IMR-90 (cell line): Measurements from ENCODE around the gene CNNM1. TPM values are rescaled to one million over a fixed set of nuclear protein-coding genes. Genes with fewer than 3 reads are reported as not detected.

Source experiments
- ATAC-seq: fragments of 200-7000 bp; cut with Tn5 transposase; 2 replicates; pipeline ENCODE4 v1.9.1; 2020; ENCODE audit warnings: low read depth, mild to moderate bottlenecking, moderate library complexity
- BruUV-seq: library from RNA; stranded (reverse); fragments of 400-500 nt; replicated peaks from 2 replicates; lab custom pipeline; 2021; lab: Mats Ljungman, UMichigan
- CTCF ChIA-PET: fragments of 300-600 bp; formaldehyde crosslinking; extraction: SDS; loops from one replicate; lab custom pipeline; 2021; ENCODE audit warnings: antibody characterized with exemption; lab: Yijun Ruan, JAX
- POLR2A ChIA-PET: fragments of 300-600 bp; sonication (Branson Sonifier 250); formaldehyde crosslinking; loops from one replicate; lab custom pipeline; 2022; ENCODE audit warnings: antibody characterized with exemption; ENCODE audit not compliant: unreplicated experiment; lab: Charles Lee
- DNase-seq: peaks from one replicate; pipeline ENCODE4 v3.0.0; 2013
- H2AFZ ChIP-seq: replicated peaks from 2 replicates; pipeline ENCODE3; 2013; ENCODE audit warnings: low read length, mild to moderate bottlenecking; ENCODE audit not compliant: poor library complexity
- H2AK5ac ChIP-seq: 2 replicates; pipeline ENCODE4 v1.6.1; 2013; ENCODE audit warnings: low read depth, low read length, inconsistent platforms
- H2AK9ac ChIP-seq: replicated peaks from 2 replicates; pipeline ENCODE3; 2013; ENCODE audit warnings: mild to moderate bottlenecking, low read depth, low read length, moderate library complexity; ENCODE audit not compliant: poor library complexity
- H2BK120ac ChIP-seq: 2 replicates; pipeline ENCODE4 v1.6.1; 2013; ENCODE audit warnings: low read depth, low read length, inconsistent platforms
- H2BK15ac ChIP-seq: 3 replicates; pipeline ENCODE4 v1.6.1; 2013; ENCODE audit warnings: low read depth, low read length, inconsistent platforms
- H2BK20ac ChIP-seq: 2 replicates; pipeline ENCODE4 v1.6.1; 2013; ENCODE audit warnings: low read depth, mild to moderate bottlenecking, inconsistent platforms, low read length, moderate library complexity
- H2BK5ac ChIP-seq: 2 replicates; pipeline ENCODE4 v1.6.1; 2013; ENCODE audit warnings: mild to moderate bottlenecking, low read depth, low read length, inconsistent platforms; ENCODE audit not compliant: poor library complexity, severe bottlenecking
- H3K14ac ChIP-seq: replicated peaks from 2 replicates; pipeline ENCODE4 v1.6.1; 2013; ENCODE audit warnings: low read depth, low read length, inconsistent platforms
- H3K18ac ChIP-seq: 2 replicates; pipeline ENCODE4 v1.6.1; 2013; ENCODE audit warnings: low read depth, low read length, control low read depth
- H3K23ac ChIP-seq: 2 replicates; pipeline ENCODE4 v1.6.1; 2013; ENCODE audit warnings: low read depth, low read length, inconsistent platforms
- H3K27ac ChIP-seq: 2 replicates; pipeline ENCODE4 v1.5.1; 2013; ENCODE audit warnings: mild to moderate bottlenecking, control low read depth, low read length; ENCODE audit not compliant: insufficient read depth
- H3K27me3 ChIP-seq: 2 replicates; pipeline ENCODE4 v1.6.1; 2013; ENCODE audit warnings: low read length; ENCODE audit not compliant: control insufficient read depth, insufficient read depth
- H3K36me3 ChIP-seq: 2 replicates; pipeline ENCODE4 v1.6.1; 2013; ENCODE audit warnings: low read length, mixed read lengths; ENCODE audit not compliant: control insufficient read depth, insufficient read depth
- H3K4ac ChIP-seq: 2 replicates; pipeline ENCODE4 v1.6.1; 2013; ENCODE audit warnings: low read depth, low read length, inconsistent platforms
- H3K4me1 ChIP-seq: 2 replicates; pipeline ENCODE4 v1.6.1; 2013; ENCODE audit warnings: low read length, mixed read lengths; ENCODE audit not compliant: control insufficient read depth, insufficient read depth
- H3K4me2 ChIP-seq: 2 replicates; pipeline ENCODE4 v1.6.1; 2013; ENCODE audit warnings: low read depth, mild to moderate bottlenecking, control low read depth, low read length, moderate library complexity
- H3K4me3 ChIP-seq: 2 replicates; pipeline ENCODE4 v1.5.1; 2013; ENCODE audit warnings: low read depth, mild to moderate bottlenecking, control low read depth, low read length, moderate library complexity; ENCODE audit not compliant: insufficient read depth
- H3K56ac ChIP-seq: 2 replicates; pipeline ENCODE4 v1.6.1; 2013; ENCODE audit warnings: low read length, inconsistent platforms; ENCODE audit not compliant: insufficient read depth; ENCODE audit errors: extremely low read depth
- H3K79me1 ChIP-seq, 2 experiments: 2 replicates each; pipeline ENCODE4 v1.6.1; 2013; ENCODE audit warnings: low read length in 2 of 2, inconsistent platforms in 1 of 2, low read depth in 1 of 2
- H3K9ac ChIP-seq: 2 replicates; pipeline ENCODE4 v1.6.1; 2013; ENCODE audit warnings: low read depth, low read length, control low read depth
- H3K9me1 ChIP-seq: 2 replicates; pipeline ENCODE4 v1.6.1; 2013; ENCODE audit warnings: low read length, inconsistent platforms; ENCODE audit not compliant: insufficient read depth
- H3K9me3 ChIP-seq: 2 replicates; pipeline ENCODE4 v1.6.1; 2013; ENCODE audit warnings: low read length; ENCODE audit not compliant: control insufficient read depth, insufficient read depth
- H4K20me1 ChIP-seq: 2 replicates; pipeline ENCODE4 v1.6.1; 2013; ENCODE audit warnings: low read length, inconsistent platforms; ENCODE audit not compliant: insufficient read depth
- H4K5ac ChIP-seq: 2 replicates; pipeline ENCODE4 v1.6.1; 2013; ENCODE audit warnings: mild to moderate bottlenecking, low read depth, low read length, control low read depth
- H4K8ac ChIP-seq, 2 experiments: 2 replicates each; pipeline ENCODE4 v1.6.1; 2013; ENCODE audit warnings: low read depth in 2 of 2, low read length in 2 of 2, control low read depth in 1 of 2, inconsistent platforms in 1 of 2
- H4K91ac ChIP-seq: 2 replicates; pipeline ENCODE4 v1.6.1; 2013; ENCODE audit warnings: low read depth, low read length, inconsistent platforms; ENCODE audit not compliant: insufficient read depth
- BHLHE40 ChIP-seq: fragments of 150-350 bp; IDR thresholded peaks from 2 replicates; pipeline ENCODE4 v1.6.1; 2016; ENCODE audit warnings: mild to moderate bottlenecking, low read depth, low read length
- FOS ChIP-seq: fragments of 150-350 bp; IDR thresholded peaks from 2 replicates; pipeline ENCODE4 v1.6.1; 2016; ENCODE audit warnings: low read depth, low read length
- MAFK ChIP-seq: IDR thresholded peaks from 2 replicates; pipeline ENCODE4 v1.6.1; 2012; ENCODE audit warnings: low read depth, low read length, improper control_type of control experiment
- MAZ ChIP-seq: IDR thresholded peaks from 2 replicates; pipeline ENCODE4 v1.6.1; 2012; ENCODE audit warnings: low read depth, mild to moderate bottlenecking, low read length, improper control_type of control experiment, moderate library complexity, borderline replicate concordance
- MXI1 ChIP-seq: IDR thresholded peaks from 2 replicates; pipeline ENCODE4 v1.6.1; 2012; ENCODE audit warnings: low read depth, mild to moderate bottlenecking, low read length, moderate library complexity, borderline replicate concordance
- POLR2A ChIP-seq: IDR thresholded peaks from 2 replicates; pipeline ENCODE4 v1.6.1; 2012; ENCODE audit warnings: mild to moderate bottlenecking, low read depth, low read length
- RFX5 ChIP-seq: IDR thresholded peaks from 2 replicates; pipeline ENCODE4 v1.8.0; 2012; ENCODE audit warnings: low read depth, mild to moderate bottlenecking, low read length, moderate library complexity
- USF2 ChIP-seq: fragments of 150-350 bp; IDR thresholded peaks from 2 replicates; pipeline ENCODE4 v1.6.1; 2017; ENCODE audit warnings: mild to moderate bottlenecking, antibody characterized with exemption, low read length, low read depth
- WGBS, 2 experiments: methylation state at CpG; one replicate each; pipeline versions ENCODE4 v1.1.5 to v1.1.7; 2013; ENCODE audit warnings: missing lambda C conversion rate in 2 of 2; ENCODE audit not compliant: insufficient read length in 1 of 2; ENCODE audit errors: extremely low coverage in 2 of 2; 5-methylcytosine and 5-hydroxymethylcytosine counted together
- dilution Hi-C: fragments of 300-500 bp; cut with HindIII; formaldehyde crosslinking; loops from one replicate; pipeline ENCODE4 v1.14.3; 2018; ENCODE audit warnings: low sequenced_read_pairs; ENCODE audit not compliant: unreplicated experiment
- in situ Hi-C: fragments of 300-500 bp; cut with MboI; formaldehyde crosslinking; loops from 3 replicates; pipeline ENCODE4 v1.14.3; 2019; ENCODE audit warnings: low sequenced_read_pairs, inconsistent platforms, mixed read lengths
- intact Hi-C: fragments of 100-400 bp; cut with micrococcal nuclease; formaldehyde crosslinking; loops from 2 replicates; pipeline ENCODE4 v1.10.0; 2022
- polyA plus RNA-seq, 3 experiments: library from polyadenylated mRNA; depleted of rRNA; stranded (reverse); fragments of >200 nt; gene quantifications; 2 replicates each; pipeline ENCODE4 v1.2.3, GENCODE V29; 2012; ENCODE audit warnings: low replicate concordance in 1 of 3
- total RNA-seq: library from RNA; depleted of rRNA; stranded (reverse); fragments of >200 nt; gene quantifications from 2 replicates; pipeline ENCODE4 v1.2.3, GENCODE V29; 2012
- TF ChIP-seq, protein P1 (sequence below): conservative IDR thresholded peaks from 2 replicates; pipeline ENCODE4 v1.5.1; 2012; ENCODE audit warnings: mild to moderate bottlenecking, low read depth, low read length, improper control_type of control experiment

The CNNM1 gene
- total and polyA plus RNA-seq, 2 of the 4 experiments (the other 2 are of a cell fraction): 0.18 to 0.39 TPM

DNA sequence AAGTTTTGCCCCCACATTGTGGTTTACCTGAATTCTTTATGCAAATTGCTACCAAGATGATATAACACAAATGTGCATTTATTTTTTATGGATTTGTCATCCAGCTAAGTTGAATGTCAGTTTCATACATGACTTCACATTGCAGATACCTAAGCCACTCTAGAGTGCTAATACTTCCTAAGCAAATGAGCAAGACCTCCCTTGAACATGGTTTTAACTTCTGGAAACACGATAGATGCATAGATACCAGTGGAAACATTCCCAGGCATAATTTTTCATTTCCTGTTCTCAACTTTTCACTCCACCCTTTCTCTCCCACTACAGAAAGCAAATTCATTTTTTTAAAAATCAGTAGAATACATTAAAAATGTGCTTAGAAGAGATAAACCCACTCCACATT lies 81.0 kb downstream of the CNNM1 start:
- no CpG with 5 or more reads among the region's 1 CpG for WGBS, 2 experiments
- ChIA-PET CTCF (interaction anchor here (0.5 kb wide), 1 partner anchor 107 kb away, joined by 3 read pairs; no protein-coding TSS in a partner anchor), POLR2A (no interaction called here)
- Histone ChIP-seq H2BK5ac (no peak overlapping the region), H3K18ac (no peak overlapping the region), H3K4me2 (no peak overlapping the region), H2BK120ac (no peak overlapping the region), H2AK9ac (no peak overlapping the region), H3K23ac (no peak overlapping the region), H3K27me3 (no peaks in the 10 kb centered on the region), H3K56ac (no peak overlapping the region), H2BK15ac (no peak overlapping the region), H2AFZ (no peak overlapping the region), H4K20me1 (no peaks in the 10 kb centered on the region), H3K4me3 (no peak overlapping the region), H2AK5ac (no peak overlapping the region), H3K9me3 (no peaks in the 10 kb centered on the region), H4K91ac (no peak overlapping the region), H4K8ac (no peak overlapping the region), H3K27ac (no peak overlapping the region), H3K9me1 (no peaks in the 10 kb centered on the region; the same call in 1 of the 2 replicates), H3K14ac (no peak overlapping the region), H3K9ac (no peak overlapping the region), H3K36me3 (peaks cover 12% of the 10 kb centered on the region), H2BK20ac (no peak overlapping the region), H3K4me1 (no peaks in the 10 kb centered on the region), H3K79me1 (peaks cover 4 to 18% of the 10 kb centered on the region in 2 experiments), H4K5ac (no peak overlapping the region), H3K4ac (no peak overlapping the region)
- TF ChIP-seq FOS (no peak), POLR2A (no peak), USF2 (no peak), MXI1 (no peak), MAZ (no peak), RFX5 (no peak), MAFK (no peak), BHLHE40 (no peak)
- TF ChIP-seq, protein P1, sequence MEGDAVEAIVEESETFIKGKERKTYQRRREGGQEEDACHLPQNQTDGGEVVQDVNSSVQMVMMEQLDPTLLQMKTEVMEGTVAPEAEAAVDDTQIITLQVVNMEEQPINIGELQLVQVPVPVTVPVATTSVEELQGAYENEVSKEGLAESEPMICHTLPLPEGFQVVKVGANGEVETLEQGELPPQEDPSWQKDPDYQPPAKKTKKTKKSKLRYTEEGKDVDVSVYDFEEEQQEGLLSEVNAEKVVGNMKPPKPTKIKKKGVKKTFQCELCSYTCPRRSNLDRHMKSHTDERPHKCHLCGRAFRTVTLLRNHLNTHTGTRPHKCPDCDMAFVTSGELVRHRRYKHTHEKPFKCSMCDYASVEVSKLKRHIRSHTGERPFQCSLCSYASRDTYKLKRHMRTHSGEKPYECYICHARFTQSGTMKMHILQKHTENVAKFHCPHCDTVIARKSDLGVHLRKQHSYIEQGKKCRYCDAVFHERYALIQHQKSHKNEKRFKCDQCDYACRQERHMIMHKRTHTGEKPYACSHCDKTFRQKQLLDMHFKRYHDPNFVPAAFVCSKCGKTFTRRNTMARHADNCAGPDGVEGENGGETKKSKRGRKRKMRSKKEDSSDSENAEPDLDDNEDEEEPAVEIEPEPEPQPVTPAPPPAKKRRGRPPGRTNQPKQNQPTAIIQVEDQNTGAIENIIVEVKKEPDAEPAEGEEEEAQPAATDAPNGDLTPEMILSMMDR: no peak
- in situ Hi-C loops (no loop called here), intact Hi-C loops (no loop called here), dilution Hi-C loops (no loop called here)
- no peak for ATAC-seq
- BruUV-seq: no TSS peak
- DNase-seq: no peak
